ENCODE results near the gene MMAB. TPM values are rescaled to one million over a fixed set of nuclear protein-coding genes. Genes with fewer than 3 reads are reported as not detected.

MMAB gene
- total RNA-seq, 2 donors from 2014 or later: 47.0 to 53.4 TPM

DNA sequence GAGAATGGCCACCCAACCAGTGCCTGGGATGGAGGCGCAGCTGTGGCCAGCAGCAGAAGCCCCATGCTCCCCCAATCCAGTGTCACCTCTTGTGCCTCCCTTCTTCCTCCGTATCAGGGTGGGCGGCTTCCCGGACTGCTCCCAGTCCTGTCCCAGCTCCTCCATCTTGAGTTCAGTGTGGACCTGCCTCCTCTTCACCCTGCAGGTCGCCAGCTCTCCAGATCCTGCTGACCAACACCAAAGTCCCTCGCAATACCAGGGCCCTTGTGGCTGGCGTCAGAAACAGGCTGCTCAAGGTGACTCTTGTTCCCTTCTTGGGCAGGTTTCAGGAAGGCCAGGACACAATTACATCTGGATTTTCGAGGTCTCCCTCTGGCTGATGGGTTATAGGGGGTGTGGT is 17.3 kb upstream of the MMAB start:
- intact Hi-C loops (cut with DNase I): loop anchor here in 1 of 2 donors (5.0 to 10.0 kb wide), 2 partner anchors 73 to 156 kb away; no protein-coding TSS in a partner anchor
- ATAC-seq: no peak
- DNase-seq: no peak

GRCh38 chr12:109589691-109590245 is 16.5 kb upstream of the MMAB start:
- DNase-seq: no peak
- ATAC-seq: no peak
- intact Hi-C loops (cut with DNase I): loop anchor here in 1 of 2 donors (5.0 to 10.0 kb wide), 2 partner anchors 72 to 155 kb away; no protein-coding TSS in a partner anchor

- DNase-seq (no peak), ATAC-seq (no peak)
- intact Hi-C loops (cut with DNase I): no loop called here
These were observed 15.9 kb upstream of the MMAB start for GRCh38 chr12:109589240-109589590.

GRCh38 chr12:109588461-109589239 is 15.3 kb upstream of the MMAB start:
- intact Hi-C loops (cut with DNase I): no loop called here
- ATAC-seq: no peak
- DNase-seq: no peak

- ATAC-seq (no peak), DNase-seq (no peak)
- intact Hi-C loops (cut with DNase I): no loop called here
These were observed 14.6 kb upstream of the MMAB start for GRCh38 chr12:109587921-109588320.

GRCh38 chr12:109586385-109587296 is 13.3 kb upstream of the MMAB start:
- no peak for ATAC-seq
- DNase-seq: no peak
- intact Hi-C loops (cut with DNase I): no loop called here

DNA sequence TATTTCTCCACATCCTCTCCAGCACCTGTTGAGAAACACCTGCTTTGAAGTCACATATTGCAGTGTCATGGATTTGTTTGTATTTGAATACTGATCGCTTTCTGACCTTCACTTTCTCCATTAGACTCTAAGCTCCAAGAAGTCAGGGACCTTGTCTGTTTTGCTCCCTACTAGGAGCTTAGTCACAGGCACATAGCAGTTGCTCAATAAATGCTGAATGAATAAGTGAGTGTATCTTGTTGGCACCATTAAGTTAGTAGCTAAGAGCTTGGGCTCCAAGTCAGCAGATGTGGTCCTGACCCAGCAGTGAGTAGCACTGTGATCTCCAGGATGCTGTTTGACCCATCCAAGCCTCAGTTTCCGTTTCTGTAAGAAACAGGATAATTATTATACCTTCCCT is 10.4 kb upstream of the MMAB start:
- intact Hi-C loops (cut with DNase I): no loop called here
- ATAC-seq: no peak
- DNase-seq: no peak

- DNase-seq: no peak
- intact Hi-C loops (cut with DNase I): no loop called here
- ATAC-seq: peak in 1 of 2 donors; percentile 23
These were observed 9.3 kb upstream of the MMAB start for GRCh38 chr12:109582636-109583035.

- no peak for ATAC-seq
These were observed 8.6 kb upstream of the MMAB start for GRCh38 chr12:109581856-109582255.

DNA sequence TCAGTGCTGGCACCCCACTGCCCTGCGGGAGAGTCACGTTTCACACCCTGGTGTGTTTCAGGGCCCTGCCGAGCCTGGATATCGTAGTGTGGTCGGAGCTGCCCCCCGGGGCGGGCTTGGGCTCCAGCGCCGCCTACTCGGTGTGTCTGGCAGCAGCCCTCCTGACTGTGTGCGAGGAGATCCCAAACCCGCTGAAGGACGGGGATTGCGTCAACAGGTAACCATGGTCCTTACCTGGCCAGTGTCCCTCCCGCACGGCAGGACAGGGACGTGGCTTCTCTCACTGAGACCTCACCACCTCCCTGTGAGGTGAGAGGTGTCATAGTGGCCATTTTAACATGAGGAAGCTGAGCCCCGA is 8.0 kb upstream of the MMAB start:
- intact Hi-C loops (cut with DNase I): no loop called here
- DNase-seq (no peak), ATAC-seq (no peak)

More at GRCh38 chr12:109581856-109582255, 8.6 kb upstream of the MMAB start:
- intact Hi-C loops (cut with DNase I): no loop called here
- DNase-seq: no peak

DNA sequence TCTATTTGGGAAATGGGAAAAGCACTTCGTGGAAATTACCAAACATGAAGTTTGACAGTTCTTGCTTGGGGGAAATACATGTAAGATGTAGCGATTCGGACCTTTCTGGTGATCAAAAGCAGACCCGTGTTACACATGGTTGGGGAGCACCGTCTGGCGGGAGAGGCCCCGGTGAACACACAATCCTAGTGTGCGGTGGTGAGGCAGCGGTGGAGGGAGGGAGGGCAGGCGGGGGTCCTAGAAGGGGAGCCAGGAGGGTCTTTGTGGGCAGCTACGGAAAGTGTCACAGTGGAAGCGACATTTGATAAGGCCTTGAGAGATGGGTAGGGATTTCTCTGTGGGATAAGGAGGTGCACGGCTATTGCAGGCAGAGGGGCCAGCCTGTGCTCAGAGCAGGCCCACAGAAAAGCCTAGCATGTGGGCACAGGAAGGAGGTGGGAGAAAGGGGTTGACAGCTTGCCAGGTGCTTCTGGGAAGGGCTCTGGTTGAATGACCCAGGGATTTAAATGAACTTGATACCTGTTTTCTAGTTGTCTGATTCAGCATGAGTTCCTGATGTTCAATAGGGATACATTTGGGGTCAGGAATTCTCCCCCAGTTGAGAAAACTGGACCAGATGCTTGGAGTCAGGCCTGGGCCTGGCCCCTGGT is 7.5 kb upstream of the MMAB start:
- ATAC-seq (no peak), DNase-seq (no peak)
- intact Hi-C loops (cut with DNase I): no loop called here

DNA sequence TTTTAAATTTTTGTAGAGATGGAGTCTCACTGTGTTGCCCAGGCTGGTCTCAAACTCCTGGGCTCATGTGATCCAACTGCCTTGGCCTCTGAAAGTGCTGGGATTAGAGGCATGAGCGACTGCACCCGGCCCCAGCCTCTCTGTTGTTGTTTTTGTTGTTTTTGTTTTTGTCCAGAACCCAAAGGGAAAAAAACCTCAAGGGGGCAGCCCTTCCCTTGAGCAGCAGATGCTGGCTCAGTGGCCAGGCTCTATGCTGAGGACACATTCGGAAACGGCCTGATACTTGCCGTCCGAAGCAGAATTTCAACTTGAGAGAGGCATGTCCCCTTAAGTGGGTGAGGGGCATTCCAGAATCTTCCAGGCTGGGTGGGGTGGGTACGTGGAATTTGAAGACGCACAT is 7.0 kb upstream of the MMAB start:
- intact Hi-C loops (cut with DNase I): no loop called here
- ATAC-seq (no peak), DNase-seq (no peak)

DNA sequence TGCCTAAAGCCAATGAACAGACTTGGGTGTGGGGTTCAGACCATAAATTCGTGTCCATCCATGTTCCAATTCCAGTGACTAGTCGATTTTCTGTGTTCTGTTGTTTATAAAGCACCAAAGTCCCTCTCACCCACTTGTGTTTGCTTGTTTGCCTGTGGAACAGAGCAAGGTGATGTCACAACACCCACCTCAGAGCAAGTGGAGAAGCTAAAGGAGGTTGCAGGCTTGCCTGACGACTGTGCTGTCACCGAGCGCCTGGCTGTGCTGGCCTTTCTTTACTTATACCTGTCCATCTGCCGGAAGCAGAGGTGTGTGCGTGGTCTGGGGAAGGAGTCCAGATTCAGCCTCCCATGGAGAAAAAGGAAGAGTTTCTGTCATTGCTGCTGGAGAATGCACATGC is 6.3 kb upstream of the MMAB start:
- intact Hi-C loops (cut with DNase I): no loop called here
- ATAC-seq (no peak), DNase-seq (no peak)

DNA sequence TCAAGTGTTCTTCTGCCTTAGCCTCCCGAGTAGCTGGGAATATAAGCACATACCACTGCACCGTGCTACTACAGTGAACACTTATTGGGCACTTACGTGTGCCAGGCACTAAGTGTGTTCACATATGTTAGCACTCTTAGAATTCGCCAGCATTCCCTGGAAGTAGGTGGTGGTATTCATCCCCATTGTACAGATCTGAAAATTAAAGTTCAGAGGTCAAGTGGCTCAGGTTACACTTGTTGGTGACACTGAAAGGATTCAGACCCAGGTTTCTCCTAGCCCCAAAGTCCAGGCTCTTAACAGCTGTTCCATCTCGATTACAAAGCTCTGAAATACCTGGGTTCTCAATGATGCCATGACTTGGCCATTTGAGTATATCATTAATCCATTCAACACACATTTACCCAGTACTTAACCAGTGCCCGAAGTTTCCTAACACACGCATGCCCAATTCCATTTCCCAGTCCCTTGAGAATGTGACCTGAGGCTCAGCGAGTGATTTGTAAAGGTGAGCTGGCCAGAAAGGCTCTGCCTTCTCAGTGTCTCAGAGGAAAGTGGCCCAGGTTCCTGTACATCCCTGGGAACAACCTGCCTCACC is 5.1 kb upstream of the MMAB start:
- DNase-seq (no peak), ATAC-seq (no peak)
- intact Hi-C loops (cut with DNase I): no loop called here

DNA sequence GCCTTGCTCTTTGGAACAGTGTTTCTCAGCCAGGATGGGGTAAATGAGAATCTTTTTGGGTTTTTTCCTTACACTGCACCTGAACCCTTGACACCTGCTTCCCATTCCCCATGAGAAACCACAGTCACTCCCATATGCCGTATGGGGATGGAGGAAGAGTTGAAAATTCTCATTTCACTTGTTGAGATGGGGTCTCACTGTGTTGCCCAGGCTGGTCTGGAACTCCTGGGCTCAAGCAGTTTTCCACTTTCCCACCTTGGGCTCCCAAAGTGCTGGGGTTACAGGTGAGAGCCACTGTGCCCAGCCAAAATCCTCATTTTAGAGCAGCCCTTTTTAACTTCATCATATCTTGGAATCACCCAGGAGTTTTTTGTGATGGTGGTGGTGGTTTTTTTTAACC is 4.0 kb upstream of the MMAB start:
- DNase-seq (no peak), ATAC-seq (no peak)
- intact Hi-C loops (cut with DNase I): no loop called here

GRCh38 chr12:109575683-109576082 is 2.4 kb upstream of the MMAB start:
- DNase-seq (no peak), ATAC-seq (no peak)
- intact Hi-C loops (cut with DNase I): no loop called here

DNA sequence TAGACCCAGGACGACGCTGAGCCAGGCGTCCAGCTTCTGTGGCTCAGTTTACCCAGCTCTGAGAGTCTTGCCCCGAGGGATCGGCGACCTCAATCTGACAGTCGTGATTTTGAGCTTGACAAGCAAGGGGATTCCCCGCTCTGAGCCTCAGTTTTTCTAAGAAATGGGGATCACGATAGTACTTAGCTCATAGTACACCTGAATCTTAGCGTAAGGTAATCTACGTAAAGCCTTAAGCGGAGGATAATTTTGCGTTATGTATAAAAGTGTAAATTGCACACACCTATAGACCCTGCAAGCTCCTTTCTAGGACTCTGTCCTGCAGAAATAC is 575 bp upstream of the MMAB start:
- DNase-seq (no peak), ATAC-seq (no peak)
- intact Hi-C loops (cut with DNase I): no loop called here

- intact Hi-C loops (cut with DNase I): no loop called here
- ATAC-seq (no peak), DNase-seq (no peak)
These were observed 828 bp downstream of the MMAB start for GRCh38 chr12:109572506-109572845.

- no peak for DNase-seq
- ATAC-seq: no peak
- intact Hi-C loops (cut with DNase I): no loop called here
These were observed 1.4 kb downstream of the MMAB start for GRCh38 chr12:109571773-109572505.

Measured in left cardiac atrium (tissue), 4 donors.